AG10803 (cell line): ENCODE results near the gene AP5Z1.

Experiments
- DNase-seq: peaks from one replicate; pipeline ENCODE4 v3.0.0; 2010; ENCODE audit warnings: low read depth
- H3K4me3 ChIP-seq: 2 replicates; pipeline ENCODE4 v1.5.1; 2011; ENCODE audit warnings: mild to moderate bottlenecking, low read length, control low read depth
- CTCF ChIP-seq: conservative IDR thresholded peaks from 2 replicates; pipeline ENCODE4 v1.5.1; 2011; ENCODE audit warnings: mild to moderate bottlenecking, low read length, control low read depth, inconsistent platforms

AP5Z1 gene

GRCh38 chr7:4815609-4816418 is 40.4 kb downstream of the AP5Z1 start:
- no peak for DNase-seq

GRCh38 chr7:4816419-4817080 is 41.1 kb downstream of the AP5Z1 start:
- no peak overlapping the region for H3K4me3 ChIP-seq
- TF ChIP-seq CTCF, result no peak
- no peak for DNase-seq

More at GRCh38 chr7:4815609-4816418, 40.4 kb downstream of the AP5Z1 start:
- TF ChIP-seq CTCF, result no peak
- no peak overlapping the region for H3K4me3 ChIP-seq

DNA sequence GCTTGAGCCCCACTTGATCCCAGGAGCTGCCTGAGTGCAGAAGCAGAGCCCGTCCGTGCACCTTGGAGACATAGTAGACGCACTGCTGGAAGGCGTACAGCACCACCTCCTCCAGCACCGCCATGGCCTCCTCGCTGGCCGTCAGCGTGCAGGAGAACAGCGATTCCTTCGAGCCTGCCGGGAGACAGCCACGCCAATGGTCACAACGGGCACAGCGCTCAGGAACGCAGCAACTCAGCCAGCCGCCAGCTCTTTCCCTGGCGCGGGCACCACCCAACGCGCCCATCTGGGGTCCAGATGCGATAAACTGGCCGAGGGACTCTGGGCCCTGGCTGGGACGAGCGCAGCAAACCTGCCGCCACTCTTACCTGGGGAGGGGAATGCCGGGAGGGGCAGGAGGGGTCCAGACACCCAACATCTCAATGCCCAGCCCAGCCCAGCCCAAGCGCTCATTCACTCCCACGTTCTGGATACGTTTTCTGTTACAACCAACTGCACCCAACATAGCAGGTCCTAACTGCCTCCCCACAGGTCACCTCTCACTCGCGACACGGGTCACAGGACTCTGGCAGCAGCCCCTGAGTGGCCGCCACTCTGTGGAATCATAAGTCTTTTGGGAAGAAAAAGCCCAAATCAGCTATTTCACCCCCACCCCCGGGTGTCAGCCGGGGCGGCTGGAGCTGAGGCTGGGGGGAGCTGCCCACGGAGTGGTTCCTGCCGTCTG is 41.9 kb downstream of the AP5Z1 start:
- H3K4me3 ChIP-seq, result no peak overlapping the region
- no peak for TF ChIP-seq CTCF
- DNase-seq, result no peak

- no peak for DNase-seq
- no peak overlapping the region for H3K4me3 ChIP-seq
- no peak for TF ChIP-seq CTCF
Measured at GRCh38 chr7:4818000-4818794, 42.8 kb downstream of the AP5Z1 start.

DNA sequence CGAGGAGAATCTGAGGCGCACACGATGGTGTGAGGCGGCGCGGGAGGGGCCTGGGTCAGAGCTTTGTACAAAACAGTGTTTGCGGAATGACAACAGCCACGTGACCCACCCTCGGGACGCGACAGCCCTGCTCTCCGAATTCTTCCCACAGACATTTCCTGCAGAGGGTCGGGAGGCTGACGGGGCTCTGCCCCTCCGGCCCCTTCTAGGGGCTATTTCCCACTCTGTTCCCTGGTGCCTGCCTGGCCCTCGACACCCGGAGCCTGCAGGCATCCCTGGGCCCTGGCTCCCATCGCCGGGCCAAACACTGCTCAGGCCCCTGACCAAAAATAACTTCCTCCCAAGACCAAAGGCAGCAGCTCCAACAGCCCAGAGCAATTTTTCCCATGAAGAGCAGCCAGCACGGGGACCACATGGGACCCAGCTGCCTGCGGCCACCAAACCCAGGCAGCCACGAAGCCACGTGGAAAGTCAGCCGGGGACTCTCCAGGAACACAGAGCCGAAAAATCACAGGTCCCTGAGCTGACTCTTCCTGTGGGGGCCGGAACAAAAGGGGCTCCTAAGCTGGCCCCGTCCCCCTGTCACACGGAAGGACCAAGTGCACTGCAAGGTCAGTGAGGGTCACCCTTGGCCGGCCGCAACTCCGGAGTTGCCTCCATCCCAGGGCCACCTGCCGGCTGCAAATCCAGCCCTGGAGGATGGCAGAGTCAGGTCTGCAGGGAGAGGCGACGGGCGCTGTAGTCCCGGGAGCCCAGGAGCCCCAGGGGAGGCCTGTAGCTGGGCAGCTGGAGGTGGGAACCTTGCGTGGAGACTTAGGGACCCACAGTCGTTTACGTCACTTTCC is 44.4 kb downstream of the AP5Z1 start:
- DNase-seq, result no peak
- no peak for TF ChIP-seq CTCF
- H3K4me3 ChIP-seq, result no peak overlapping the region

- H3K4me3 ChIP-seq, result no peak overlapping the region
- TF ChIP-seq CTCF, result no peak
- no peak for DNase-seq
Measured at GRCh38 chr7:4820405-4820966, 45.1 kb downstream of the AP5Z1 start.
